LNCAP (cell line): ENCODE results near the gene CTNNB1.

Experiments
- TF ChIP-seq, protein P1 (sequence below): fragments of 450-650 bp; IDR thresholded peaks from 2 replicates; pipeline ENCODE4 v1.5.1; 2017; ENCODE audit warnings: mild to moderate bottlenecking

CTNNB1 gene

DNA sequence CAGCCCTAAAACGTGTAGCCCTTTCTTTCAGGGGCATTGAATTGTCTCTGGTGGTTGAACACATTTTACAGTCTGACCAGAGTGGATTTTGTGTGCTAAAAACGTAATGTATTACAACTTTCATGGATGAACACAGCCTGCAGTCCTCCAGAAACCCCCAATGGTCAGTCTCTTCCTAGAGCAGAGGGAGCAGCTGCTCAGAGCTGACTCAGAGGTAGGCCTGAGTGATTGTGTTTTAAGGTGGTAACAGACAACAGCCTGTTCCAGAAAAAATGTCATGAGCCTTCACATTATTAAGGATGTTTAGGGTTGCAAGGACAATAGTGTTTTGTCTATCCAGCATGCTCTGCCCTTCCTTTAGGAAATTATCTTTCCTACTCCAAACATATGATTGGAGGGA is 34.5 kb upstream of the CTNNB1 start:
- TF ChIP-seq, protein P1, sequence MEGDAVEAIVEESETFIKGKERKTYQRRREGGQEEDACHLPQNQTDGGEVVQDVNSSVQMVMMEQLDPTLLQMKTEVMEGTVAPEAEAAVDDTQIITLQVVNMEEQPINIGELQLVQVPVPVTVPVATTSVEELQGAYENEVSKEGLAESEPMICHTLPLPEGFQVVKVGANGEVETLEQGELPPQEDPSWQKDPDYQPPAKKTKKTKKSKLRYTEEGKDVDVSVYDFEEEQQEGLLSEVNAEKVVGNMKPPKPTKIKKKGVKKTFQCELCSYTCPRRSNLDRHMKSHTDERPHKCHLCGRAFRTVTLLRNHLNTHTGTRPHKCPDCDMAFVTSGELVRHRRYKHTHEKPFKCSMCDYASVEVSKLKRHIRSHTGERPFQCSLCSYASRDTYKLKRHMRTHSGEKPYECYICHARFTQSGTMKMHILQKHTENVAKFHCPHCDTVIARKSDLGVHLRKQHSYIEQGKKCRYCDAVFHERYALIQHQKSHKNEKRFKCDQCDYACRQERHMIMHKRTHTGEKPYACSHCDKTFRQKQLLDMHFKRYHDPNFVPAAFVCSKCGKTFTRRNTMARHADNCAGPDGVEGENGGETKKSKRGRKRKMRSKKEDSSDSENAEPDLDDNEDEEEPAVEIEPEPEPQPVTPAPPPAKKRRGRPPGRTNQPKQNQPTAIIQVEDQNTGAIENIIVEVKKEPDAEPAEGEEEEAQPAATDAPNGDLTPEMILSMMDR: no peak

DNA sequence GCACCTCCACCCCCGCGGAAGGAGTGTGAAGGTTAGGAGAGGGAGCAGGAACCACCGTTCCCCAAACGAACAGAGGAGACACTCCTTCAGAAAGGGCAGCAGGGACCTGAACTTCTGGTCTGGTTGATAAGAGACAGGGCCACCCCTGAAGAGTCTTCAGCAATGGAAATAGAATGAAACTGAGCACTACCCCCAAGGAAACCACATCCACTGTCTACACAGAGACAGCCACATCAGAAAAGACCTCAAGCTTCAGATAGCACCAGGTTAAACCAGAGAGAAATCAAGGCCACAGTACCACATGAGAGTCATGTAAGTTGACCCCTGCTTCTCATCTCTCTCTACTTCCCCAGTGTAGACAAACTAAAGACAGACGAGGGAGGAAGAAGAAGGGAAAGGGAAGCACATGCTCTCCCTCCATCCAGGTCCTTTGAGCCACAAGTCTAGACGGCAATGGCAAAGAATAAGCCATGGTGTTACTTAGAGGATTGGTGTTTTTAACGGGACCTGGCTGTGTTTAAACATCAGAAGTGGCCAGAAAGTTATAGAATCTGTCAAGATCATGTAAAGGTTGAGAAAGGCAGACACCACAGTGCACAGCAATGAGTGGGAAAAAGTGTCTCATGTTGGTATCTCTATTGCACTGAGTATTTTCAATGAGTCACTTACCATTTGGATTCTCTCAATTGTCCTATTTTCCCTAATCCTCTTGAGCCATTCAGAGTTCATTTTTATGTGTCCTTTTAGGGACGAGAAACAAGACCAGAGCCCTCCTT is 31.4 kb upstream of the CTNNB1 start:
- TF ChIP-seq, protein P1: no peak

DNA sequence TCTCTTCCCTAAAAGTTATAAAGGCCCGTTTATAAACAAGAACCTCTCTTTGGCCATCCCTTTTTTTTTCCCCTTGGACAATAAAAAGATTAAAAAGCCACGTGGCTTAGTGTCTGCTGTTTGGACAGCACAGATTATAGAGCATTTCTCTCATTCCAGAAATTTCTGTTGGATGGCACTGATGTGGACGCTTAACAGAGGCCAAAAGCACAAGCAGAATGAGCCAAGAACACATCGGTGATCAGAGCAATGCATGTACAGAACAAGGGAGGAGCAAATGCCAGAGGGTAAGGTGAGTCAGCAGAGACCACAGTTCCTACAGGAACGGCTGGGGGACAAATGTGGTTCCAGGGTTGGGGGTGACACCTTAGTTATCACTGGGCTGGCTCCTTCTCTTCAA is 30.3 kb upstream of the CTNNB1 start:
- TF ChIP-seq, protein P1: no peak

DNA sequence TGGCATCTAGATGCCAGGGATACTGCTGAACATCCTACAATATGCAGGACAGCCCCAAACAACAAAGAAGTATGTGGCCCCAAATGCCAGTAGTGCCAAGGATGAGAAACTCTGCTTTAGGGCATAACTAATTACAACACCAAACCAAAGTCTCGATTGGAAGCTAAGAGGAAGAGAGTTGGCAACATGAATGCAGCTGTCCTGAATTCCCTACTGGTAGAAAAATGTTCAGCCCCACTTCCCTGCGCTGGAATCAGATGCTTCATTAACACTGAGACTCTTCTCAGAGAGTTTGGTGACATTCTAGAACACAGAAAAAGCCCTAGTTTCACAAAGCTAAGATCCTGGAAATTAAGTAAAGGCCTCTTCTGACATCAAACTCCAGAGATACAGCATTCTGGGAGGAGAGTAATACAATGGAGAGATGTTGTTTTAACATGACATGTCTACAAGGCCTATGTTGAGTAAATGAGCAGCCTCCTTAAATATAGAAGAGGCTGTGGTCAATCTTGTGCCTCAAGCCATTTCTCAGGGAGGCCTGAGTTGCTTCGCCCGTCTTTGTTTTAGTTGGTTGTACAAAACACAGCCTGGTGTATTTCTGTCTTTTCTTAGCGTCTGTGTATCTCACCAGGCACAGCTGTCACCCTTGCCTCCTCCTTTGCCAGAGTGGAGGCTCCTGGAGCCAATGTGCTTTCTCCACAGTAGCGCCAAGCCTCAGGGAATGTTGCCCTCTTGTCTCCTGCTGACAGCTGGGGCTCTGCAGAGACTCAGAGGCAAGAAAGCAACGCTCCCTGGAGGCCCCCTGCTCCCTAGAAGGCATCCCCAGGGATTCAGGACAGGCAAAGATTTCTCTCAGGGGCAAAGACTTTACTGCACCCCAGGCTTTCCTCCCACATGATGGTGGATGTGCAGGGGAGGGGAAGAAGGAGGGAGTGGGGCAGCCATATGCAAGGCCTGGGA is 25.1 kb upstream of the CTNNB1 start:
- TF ChIP-seq, protein P1: no peak

DNA sequence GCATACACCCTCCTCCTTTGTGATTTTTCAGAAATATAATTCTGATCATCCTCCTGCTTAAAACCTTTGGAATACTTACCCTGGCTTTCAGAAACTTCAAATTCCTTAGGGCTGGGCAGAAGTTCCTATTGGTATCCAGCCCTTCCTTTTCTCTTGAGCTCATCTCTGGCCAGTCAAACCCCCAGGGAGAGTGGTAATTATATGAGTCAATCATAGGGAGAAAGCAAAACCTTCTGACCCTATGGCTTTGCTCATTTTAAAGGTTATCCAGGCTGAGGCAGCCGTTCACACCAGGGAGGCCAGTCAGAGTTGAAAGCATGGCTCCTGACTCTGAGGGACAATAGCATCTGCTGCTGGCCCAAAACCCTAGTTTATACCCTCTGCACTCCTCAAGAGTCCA is 23.9 kb upstream of the CTNNB1 start:
- TF ChIP-seq, protein P1: no peak

DNA sequence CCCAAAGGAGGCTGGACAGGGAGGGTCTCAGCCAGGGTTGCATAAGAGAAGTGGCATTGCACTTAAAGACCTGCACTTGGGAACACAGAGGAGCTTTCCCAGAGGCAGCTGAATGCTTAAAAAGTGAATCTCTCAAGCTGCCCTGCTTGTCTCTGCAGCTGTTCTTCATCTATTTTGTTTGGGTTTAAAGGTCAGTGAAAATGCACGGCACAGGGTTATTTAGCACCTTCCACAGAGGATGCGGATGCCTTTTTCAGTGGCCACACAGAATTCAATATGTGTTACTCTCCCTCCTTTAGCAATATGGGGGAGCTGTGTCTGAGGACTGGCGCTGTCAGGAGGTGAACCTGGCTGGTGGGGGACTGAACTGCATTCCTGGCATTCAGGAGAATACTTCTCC is 22.7 kb upstream of the CTNNB1 start:
- TF ChIP-seq, protein P1: no peak

DNA sequence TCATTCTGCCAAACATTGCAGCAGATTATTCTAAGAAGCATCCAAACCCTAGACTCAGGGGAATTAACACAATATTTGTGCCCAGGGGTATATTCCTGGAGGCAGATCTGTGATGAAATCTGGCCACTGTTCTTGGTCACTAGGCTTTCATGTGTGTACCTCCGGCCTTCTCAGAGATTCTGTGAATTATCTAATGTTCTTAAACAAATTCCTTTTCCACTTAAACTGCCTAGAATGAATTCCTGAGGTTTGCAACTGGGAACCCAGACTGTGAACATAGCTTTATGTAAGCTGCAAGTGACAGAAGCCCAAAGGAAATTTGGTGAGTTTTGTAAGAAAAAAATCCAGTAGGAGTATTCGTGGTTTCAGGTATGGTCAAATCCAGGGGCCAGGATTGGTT is 20.7 kb upstream of the CTNNB1 start:
- TF ChIP-seq, protein P1: no peak
